Retina (tissue), 1 donor: ENCODE measurements around the gene ANO1.

ENCODE experiments used
- DNase-seq: peaks from one replicate; pipeline ENCODE4 v3.0.0-alpha.2; 2016

Gene ANO1

DNA sequence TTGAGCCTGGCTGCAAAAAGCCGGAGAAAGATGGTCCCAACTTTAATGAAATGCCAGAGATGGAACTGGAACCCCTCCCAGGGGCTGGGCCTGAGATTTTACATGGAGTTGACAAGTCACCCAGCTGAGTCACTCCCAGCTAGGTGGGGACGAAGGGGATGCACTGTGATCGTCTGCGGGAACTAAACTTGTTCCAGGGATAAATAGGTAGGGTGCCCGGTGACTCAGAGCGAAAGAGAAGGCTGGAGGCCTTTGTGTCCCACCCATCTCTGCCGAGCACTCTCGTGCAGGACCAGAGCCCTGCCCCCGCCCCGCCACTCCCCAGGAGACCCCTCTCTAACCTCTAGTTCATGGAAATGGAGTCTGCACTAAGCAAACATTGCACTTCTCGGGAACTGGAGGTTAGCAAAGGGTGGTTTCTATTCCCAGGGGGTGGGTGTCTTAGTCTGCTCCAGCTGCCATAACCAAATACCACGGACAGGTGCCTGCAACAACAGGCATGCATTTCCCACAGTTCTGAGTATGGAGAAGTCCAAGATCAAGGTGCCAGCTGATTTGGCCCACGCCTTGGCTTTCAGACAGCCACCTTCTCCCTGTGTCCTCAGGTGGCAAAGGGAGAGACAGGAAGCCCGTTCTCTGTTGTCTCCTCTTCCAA is 64.2 kb downstream of the ANO1 start:
- DNase-seq, result no peak

DNA sequence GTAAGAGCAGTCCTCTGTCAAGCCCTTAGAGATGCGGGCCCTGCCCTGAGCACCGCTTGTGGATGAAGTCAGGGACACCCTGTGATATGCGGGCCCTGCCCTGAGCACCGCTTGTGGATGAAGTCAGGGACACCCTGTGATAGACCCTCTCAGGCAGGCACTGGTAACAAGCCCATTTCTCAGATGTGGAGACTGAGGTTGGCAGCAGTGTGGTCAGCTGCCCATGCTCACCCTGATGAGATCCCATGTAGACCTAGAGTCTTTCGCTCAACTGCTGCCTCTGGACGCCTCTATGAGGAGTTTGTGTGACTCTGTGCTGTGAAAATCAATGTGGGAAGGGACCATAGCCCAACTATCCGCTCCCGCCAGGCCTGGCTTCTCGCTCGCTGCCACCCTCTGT is 66.1 kb downstream of the ANO1 start:
- no peak for DNase-seq

DNA sequence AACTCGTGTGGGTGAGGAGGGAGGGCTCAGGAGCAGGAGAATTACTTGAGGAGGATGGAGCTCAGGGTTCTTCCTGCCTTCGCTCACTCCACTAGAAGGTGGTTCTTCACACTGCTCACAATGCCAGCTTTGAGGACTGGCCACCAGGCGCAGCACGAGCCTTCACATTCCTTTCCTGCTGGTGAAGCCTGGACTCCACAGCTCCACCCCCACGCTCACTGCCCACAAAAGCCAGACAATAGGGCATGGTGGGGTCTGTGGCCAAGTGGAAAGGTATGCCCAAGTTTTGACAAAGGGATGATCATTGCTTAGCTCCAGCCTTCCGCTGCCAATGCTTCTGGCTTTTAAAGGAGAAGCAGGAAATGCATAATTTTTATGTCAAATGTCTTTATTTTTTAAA is 67.0 kb downstream of the ANO1 start:
- DNase-seq, result no peak

DNA sequence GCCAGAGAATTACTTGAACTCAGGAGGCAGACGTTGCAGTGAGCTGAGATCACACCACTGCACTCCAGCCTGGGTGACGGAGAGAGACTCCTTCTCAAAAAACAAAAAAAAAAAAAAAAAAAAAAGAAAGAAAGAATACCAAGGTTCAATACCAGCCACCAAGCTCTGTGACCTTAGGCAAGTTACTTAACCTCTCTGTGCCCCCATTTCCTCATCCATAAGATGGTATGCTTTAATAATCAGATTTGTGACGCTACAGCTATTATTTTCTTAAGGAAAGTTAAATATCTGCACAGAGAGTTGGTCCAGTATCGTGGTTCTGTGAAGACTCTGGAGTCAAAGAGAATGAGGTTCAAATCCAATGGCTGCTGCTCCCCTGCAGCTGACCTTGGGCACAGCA is 67.7 kb downstream of the ANO1 start:
- no peak for DNase-seq

DNA sequence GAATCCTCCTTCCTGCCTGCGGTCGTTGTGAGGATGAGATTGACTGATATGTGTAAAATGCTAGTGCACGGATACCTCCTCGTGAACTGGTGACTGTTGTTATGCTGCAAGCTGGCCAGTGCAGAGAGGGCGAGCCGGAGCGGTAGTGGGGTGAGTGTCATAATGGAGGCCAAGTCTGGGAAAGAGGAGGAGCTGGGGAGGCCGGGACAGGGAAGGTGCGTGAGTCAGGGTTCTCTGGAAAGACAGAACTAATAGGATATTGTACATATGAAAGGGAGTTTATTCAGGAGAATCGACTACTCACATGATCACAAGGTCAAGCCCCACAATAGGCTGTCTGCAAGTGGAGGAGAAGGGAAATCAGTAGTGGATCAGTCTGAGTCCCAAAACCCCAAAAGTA is 68.2 kb downstream of the ANO1 start:
- no peak for DNase-seq

DNA sequence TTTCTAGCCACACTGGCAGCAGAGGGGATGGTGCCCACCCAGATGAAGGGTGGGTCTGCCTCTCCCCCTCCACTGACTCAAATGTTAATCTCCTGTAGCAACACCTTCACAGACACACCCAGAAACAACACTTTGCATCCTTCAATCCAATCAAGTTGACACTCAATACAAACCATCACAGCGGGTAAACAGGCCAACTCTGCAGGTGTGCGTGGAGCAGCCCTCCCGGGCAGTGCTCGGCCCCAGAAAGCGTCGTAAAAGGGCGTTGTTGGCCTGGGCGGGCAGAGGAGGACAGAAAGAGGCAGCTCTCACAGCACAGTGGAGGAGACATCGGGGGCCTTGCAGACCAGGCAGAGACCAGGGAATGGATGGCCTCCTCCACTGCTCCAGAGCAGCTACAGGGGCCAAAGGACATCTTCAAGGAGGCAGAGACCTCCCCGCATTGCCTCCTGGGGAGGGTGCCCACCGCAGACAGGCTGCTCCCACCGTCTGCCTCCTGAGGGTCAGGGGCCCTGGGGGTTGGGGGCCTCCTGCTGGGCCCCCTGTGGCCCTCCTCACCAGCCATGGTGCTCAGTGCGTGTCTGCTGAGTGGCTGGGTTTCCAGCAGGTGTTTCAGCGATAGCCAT is 68.9 kb downstream of the ANO1 start:
- no peak for DNase-seq

DNA sequence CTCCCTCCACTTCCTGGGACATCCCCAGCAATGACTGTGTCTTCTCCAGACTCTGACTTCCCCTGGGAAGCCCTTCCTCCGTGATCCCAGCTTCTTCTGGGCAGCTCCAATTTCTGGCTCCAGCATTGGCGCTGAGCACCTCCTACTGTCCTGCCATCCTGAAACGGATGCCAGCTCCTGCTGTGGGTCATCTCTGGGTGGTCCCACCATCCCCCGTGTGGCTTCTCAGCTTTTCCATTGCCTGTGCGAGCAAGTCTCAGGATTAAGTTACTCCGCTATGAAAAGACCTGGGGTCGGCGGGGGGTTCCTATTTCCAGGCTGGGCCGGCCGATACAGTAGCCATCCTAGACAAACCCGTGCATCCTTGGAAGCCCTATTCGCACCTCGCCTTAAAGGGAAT is 69.6 kb downstream of the ANO1 start:
- no peak for DNase-seq

DNA sequence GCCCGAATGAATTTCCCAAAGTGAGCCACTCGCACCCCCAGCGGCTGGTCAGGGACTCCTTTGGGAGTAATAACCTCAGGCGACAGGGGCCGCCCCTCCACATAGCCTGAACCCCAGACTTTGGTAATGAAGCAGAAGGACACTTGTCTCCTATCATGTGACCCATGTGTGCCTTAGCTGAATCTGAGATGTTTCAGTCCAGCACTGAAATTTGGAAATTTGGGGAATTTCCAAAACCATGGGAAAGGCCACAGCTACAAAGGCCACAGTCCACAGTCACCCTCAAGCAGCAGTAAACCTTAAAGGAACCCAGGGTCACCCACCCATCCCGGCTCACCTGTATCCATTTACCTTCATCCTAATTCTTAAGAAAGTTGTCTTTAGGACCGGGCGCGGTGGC is 73.6 kb downstream of the ANO1 start:
- no peak for DNase-seq

DNA sequence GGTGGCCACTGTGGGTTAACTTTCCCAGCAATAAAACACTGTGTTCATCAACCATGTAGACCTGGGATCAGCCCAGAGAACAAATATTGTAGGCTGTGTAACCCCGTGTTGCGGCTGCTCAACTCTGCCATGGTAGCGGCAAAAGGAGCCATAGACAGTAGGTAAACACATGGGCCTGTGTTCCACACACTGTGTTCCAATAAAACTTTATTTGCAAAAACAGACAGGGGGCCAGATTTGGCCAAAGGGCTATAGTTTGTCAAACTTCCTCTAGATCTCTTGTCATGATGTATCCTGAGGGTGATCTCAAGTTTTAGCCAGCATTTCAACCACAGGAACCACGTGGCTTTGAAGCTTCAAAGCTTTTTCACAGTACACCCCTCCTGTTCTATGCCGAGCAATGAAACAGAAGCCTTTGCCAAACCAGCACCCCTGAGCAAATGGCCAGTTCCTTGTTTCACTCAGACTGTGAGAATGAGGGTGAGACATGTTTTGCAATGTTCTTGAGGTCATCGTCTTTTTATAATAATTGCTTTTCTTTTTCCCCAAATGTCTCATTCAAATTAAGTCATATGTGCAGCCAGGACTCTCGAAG is 75.1 kb downstream of the ANO1 start:
- DNase-seq, result no peak

DNA sequence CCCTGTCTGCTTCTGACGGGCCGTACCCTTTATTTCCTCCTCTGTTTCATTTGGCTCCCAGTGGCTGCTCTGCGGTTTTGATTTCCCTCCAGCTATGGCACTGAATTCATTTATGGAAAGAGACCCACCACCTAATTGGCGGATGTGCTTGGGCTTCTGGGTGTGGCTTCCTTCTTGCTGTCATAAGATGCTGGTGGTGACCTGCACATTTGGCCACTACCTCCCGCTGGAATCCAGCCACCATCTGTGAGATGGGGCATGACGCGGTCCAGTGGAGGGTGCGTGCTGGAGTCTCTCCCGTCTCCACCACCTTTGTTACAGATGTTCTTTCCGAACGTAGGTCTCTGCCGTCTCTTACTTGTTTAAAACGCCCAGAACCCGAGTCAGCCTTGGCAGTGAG is 77.3 kb downstream of the ANO1 start:
- DNase-seq, result no peak

DNA sequence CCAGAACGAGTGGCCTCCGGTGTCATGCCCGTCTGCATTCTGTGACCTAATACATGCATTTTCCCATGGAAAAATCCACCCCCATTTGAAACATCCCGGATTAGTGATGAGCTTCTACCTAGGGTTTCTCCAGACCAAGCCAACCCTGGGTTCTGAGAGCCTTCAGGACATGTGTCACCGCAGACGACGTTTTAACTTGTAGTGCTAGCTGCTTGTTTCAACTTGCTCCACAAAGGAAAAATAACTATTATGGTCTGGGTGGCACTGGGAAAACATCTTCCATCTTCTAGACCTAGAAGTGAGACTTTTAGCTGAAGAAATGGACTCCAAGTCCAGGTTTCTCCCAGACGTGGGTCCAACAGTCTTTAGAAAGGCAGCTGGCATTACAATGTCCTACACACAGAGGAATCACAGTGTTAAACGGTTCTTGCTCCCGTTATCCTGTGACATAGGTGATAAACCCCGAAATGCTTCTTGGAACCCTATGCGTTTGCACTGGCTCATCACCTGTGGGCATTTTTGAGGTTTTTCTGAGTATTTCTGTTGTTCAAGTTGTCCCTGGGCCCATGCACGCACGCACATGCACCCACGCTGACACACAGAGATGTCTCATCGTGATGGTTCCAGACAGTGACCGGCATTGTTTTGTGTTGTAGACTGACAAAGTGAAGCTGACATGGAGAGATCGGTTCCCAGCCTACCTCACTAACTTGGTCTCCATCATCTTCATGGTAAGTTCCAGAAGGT is 78.3 kb downstream of the ANO1 start:
- no peak for DNase-seq

DNA sequence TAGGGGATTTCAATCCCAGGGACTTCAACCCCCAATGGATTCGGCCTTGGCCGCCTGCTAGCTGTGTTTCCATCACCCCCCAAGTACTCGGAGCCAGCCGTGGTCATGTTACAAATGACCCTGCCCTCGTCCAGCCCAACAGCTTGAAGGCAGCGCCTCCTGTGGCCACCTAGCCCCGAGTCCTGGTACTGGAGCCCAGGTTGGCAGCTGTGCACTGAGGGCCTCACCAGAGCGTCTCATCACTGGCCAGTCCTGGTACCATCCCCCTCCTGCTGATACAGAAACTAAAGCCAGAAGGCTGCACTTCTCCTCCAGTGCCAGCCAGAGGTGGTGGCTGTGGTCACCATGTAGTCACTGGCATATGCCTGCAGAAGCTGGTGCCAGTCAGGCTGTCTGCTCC is 80.1 kb downstream of the ANO1 start:
- no peak for DNase-seq

DNA sequence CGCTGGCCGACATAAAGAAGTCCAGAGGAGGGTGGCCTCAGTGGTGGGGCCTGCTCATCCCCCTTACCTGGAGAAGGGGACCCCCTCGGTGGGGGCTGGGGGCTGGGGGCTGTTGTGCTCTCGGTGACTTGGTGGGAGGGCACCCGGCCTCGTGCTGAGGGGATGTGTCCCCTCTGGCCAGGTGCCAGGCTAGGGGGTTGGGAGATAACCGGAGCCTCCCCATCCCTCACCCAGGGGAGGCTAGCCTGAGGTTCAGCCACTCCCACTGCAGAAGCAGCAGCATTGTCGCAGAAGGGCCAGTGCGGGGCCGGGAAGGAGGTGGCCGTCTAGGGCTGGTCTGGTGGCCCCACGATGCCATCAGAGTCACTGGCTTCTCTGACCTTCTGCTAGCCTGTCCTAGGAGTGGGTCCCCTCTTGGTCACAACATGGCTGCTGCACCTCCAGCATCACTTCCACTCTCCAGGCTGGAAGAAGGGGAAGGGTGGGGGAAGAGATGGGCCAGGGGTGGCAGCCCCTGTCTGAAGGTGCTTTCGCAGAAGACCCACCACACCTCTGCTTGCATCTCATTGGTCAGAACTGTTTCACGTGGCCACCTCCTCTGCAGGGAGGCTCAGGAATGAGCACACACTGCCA is 80.8 kb downstream of the ANO1 start:
- DNase-seq, result no peak

DNA sequence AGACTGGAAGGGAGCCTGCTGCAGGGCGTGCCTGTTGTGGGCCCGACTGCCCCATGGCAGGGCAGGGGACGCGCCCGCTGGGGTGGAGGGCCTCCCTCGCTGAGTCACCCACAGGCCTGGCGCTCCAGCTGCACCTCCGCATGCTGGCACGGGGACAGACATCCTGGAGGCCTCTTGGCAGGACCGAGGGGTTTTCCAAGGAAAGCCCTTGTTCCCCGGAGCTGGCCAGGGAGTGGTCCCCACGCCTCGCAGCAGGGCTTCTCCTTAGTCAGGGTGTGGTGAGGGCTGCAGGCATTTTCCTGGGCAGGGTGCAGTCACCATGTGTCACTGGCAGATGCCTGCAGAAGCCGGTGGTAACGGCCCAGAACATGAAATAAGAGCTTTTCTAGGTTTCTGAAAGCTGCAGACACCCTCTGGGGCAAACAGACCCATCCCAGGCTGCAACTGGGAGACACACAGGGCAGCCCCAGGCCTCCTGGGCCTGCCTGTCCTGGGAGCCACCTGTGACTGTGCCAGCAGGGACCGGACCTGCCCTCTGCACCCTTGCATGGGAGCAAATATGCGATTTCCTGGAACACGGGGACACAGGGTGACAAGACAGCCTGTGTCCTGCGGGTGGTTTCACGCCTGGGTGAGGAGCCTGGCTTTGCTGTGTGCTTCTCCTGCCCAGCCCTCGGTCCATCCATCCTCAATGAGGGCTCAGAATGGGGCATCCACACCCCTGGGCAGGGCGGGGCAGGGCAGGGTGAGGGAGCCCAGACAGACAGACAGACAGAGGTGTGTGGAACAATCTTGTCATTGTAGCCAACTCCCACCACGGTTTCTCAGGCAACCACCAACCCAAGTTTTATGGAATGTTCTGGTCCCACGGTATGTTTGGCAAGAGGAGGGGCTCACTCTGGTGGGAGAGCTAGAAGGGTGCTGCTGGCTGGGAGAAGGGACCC is 81.8 kb downstream of the ANO1 start:
- no peak for DNase-seq

DNA sequence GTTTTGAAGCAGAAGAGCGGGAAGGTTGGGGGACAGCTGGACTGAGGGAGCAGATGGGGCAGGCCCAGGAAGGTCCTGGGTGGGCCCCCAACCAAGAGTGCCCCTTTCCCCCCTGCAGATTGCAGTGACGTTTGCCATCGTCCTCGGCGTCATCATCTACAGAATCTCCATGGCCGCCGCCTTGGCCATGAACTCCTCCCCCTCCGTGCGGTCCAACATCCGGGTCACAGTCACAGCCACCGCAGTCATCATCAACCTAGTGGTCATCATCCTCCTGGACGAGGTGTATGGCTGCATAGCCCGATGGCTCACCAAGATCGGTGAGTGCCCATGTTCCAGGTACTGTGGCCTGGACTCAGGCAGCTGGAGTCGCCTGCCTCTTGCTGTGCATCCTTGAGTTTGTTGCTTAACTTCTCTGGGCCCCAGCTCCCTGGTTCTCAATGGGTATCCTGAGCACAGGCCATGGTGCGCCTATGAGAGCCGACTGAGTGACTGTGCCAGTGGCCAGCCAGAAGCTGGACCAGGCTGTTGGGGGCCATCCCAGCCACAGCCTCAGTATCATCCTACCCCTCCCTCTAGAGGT is 83.0 kb downstream of the ANO1 start:
- no peak for DNase-seq

DNA sequence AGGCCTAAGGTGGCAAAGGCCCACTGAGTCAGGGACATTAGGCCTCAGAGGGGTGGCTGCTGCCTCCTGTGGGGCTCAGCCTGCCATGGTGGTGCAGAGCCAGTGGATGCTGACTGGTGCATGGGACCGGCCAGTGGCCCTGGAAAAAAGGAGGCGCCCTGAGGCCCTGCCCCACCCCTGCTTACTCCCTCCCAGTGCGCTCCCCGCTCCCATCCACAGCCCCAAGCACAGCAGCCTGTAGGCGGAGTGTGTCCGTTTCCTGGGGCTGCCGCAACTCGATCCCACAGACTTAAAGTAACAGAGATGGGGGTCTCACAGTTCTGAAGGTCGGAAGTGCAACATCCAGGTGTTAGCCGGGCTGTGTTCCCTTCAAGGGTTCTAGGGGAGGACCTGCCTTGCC is 86.6 kb downstream of the ANO1 start:
- no peak for DNase-seq

DNA sequence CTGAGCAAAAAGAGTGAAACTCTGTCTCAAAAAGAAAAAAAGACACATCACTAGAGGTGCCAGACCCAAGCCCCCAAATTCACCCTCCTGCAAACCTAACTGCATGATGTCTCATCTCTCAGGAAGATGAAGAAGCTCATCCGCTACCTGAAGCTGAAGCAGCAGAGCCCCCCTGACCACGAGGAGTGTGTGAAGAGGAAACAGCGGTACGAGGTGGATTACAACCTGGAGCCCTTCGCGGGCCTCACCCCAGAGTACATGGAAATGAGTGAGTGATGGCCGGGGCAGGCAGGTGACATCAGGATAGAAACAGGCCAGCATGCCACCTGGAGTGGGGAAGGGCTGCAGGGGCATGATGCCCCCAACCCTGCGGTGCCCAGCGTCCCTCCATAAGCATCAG is 89.0 kb downstream of the ANO1 start:
- DNase-seq, result no peak

DNA sequence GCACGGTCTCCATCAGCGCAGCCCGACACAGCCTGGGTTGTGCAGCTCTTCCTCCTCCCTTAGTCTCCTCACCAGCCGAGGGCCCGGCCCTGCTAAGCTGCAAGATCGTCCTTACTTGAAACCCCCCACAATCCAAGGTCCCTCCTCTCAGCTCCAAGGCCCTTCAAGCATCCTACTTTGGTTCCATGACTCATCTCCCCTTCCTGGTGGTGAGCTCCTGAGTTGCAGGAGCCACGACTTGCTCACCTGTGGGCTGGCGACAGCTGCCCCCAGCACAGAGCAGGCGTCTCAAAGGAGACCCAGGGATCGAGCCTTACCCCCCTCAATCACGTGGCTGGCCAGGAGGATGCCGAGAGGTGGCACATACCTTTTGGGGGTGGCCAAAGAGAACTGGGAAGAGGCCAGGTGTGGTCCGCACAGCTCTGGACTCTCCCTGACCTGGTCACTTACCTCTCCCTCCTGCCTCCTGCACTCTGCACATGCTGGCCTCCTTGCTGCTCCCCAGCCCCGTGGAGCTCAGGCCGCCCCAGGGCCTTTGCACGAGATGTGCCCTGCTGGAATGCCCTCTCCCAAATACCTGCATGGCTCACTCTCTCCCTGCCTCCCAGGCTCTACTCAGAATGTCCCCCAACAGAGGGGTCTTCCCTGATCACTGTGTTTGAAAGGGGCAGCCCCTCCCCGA is 89.7 kb downstream of the ANO1 start:
- DNase-seq, result no peak

DNA sequence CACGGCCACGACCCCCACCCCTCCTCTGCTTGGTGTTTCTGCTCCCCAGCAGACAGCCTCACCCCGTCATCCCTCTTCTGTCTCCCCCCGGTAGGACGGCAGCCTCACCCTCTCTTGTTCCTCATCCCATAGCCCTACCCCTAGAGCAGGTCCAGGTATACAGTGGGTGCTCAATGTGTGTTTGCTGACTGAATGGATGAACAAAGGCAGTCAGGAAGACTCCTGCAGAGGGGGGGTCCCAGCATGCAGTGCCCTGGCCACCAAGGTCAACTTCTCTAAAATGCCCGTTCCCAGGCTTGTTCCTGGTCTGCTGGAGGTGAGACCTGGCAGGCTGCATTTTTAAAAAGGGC is 90.3 kb downstream of the ANO1 start:
- no peak for DNase-seq

DNA sequence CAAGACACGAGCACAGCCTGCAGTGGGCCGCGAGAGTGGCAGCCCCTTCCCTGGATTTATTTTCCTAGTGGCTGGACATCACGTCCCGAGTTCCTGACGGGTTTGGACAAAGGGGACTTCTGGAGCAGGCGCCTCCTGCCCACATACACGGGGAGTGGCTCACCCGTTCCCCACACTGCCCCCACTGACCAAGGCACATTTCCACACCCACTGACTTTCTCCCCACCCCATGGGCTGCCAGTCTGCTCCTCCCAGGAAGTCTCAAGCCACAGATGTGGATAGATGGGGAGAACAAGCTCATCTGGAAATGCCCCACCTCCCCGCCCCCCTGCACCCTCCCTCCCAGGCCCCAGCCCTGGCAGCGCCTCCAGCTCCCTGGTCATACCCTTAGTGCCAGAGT is 91.0 kb downstream of the ANO1 start:
- DNase-seq, result no peak

DNA sequence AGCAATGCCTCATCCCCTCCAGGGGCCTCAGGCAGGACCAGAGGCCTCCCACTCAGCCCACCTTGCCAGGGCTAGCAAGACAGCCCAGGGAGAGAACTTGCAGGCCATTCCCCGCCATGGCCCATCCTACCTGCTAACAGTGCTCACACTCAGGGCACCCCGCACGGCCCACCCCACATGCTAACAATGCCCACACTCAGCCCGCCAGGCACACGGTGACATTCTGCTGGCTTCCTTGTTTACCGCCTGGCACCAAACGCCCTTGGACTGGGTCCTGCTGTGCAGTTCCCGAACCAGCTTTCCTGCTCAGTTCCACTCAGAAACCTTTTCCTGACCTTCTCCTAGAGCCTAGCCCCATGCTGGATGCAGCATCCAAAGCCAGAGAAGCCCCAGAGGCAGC is 91.5 kb downstream of the ANO1 start:
- no peak for DNase-seq
